K562 (cell line): ENCODE measurements around the gene SVBP. TPM values are rescaled to one million over a fixed set of nuclear protein-coding genes. Genes with fewer than 3 reads are reported as not detected.

Experiments used
- ATAC-seq: fragments of 200-7000 bp; cut with Tn5 transposase; 3 replicates; pipeline ENCODE4 v1.9.1; 2020; ENCODE audit warnings: moderate library complexity
- BruUV-seq: library from RNA; stranded (reverse); fragments of 400-500 nt; replicated peaks from 2 replicates; lab custom pipeline; 2021; lab: Mats Ljungman, UMichigan
- CTCF ChIA-PET: fragments of 300-600 bp; formaldehyde crosslinking; extraction: SDS; loops from one replicate; lab custom pipeline; 2021; ENCODE audit warnings: low intra/inter-chr PET ratio; lab: Yijun Ruan, JAX
- POLR2A ChIA-PET: fragments of 300-600, 350-650 bp; sonication (Branson Sonifier 250); formaldehyde crosslinking; extraction: SDS; loops from one replicate; lab custom pipeline; 2021; ENCODE audit warnings: antibody characterized with exemption, inconsistent platforms; lab: Yijun Ruan, JAX
- DNase-seq, 4 experiments: peaks; one replicate each; pipeline versions ENCODE4 v3.0.0 to v3.0.0-alpha.2; 2011 to 2018; ENCODE audit warnings: low spot score in 3 of 4, mixed read lengths in 3 of 4; ENCODE audit errors: extremely low read depth in 1 of 4
- FAIRE-seq: peaks from 2 replicates; lab custom pipeline; 2011; peaks lifted over from hg19 to GRCh38; lab: Jason Lieb, UNC
- H2AFZ ChIP-seq: 2 replicates; pipeline ENCODE4 v1.6.0; 2011; ENCODE audit warnings: low read depth, low read length, control low read depth, inconsistent platforms
- H3K27ac ChIP-seq: fragments of 200-600 bp; 3 replicates; pipeline ENCODE4 v1.8.0; 2011; ENCODE audit warnings: low read depth, mild to moderate bottlenecking, control low read depth, inconsistent platforms, low read length, moderate library complexity, mixed read lengths; ENCODE audit errors: extremely low read depth
- H3K27me3 ChIP-seq, 2 experiments: fragments of 300-600 bp in 1 of 2; 2 replicates in 1 of 2; 3 replicates in 1 of 2; pipeline versions ENCODE4 v1.6.0 to v1.8.0; 2011; ENCODE audit warnings: inconsistent platforms in 2 of 2, low read length in 2 of 2, mild to moderate bottlenecking in 1 of 2, mixed read lengths in 1 of 2, moderate library complexity in 1 of 2; ENCODE audit not compliant: control insufficient read depth in 2 of 2, insufficient read depth in 2 of 2
- H3K36me3 ChIP-seq: fragments of 300-600 bp; 3 replicates; pipeline ENCODE4 v1.8.0; 2011; ENCODE audit warnings: mild to moderate bottlenecking, low read length, inconsistent platforms; ENCODE audit not compliant: control insufficient read depth, insufficient read depth
- H3K4me1 ChIP-seq, 2 experiments: fragments of 200-600 bp in 1 of 2; replicated peaks in 1 of 2; 2 replicates in 1 of 2; 3 replicates in 1 of 2; pipeline versions ENCODE4 v1.5.1 to v1.8.0; 2011; ENCODE audit warnings: inconsistent platforms in 2 of 2, low read length in 2 of 2, mild to moderate bottlenecking in 1 of 2, mixed read lengths in 1 of 2, moderate library complexity in 1 of 2; ENCODE audit not compliant: control insufficient read depth in 2 of 2, insufficient read depth in 2 of 2
- H3K4me2 ChIP-seq: 2 replicates; pipeline ENCODE4 v1.6.1; 2011; ENCODE audit warnings: low read length, control low read depth, inconsistent platforms, mixed read lengths; ENCODE audit not compliant: insufficient read depth
- H3K4me3 ChIP-seq: fragments of 200-600 bp; sonication (generic), shearing (Covaris generic); 2 replicates; pipeline ENCODE4 v1.5.1; 2016; ENCODE audit warnings: control low read depth, inconsistent platforms
- H3K79me2 ChIP-seq: fragments of 200-600 bp; 3 replicates; pipeline ENCODE4 v1.8.0; 2011; ENCODE audit warnings: low read length, inconsistent platforms; ENCODE audit not compliant: control insufficient read depth, insufficient read depth
- H3K9ac ChIP-seq, 2 experiments: 2 replicates each; pipeline versions ENCODE4 v1.6.0 to v1.6.1; 2011; ENCODE audit warnings: low read depth in 2 of 2, low read length in 2 of 2, control low read depth in 1 of 2, inconsistent platforms in 1 of 2, mild to moderate bottlenecking in 1 of 2, mixed read lengths in 1 of 2; ENCODE audit not compliant: insufficient read depth in 1 of 2
- H3K9me1 ChIP-seq: one replicate; pipeline ENCODE4 v1.6.0; 2011; ENCODE audit warnings: inconsistent platforms, mild to moderate bottlenecking, low read length, moderate library complexity; ENCODE audit not compliant: control insufficient read depth, insufficient read depth
- H3K9me3 ChIP-seq: replicated peaks from 2 replicates; pipeline ENCODE4 v1.5.1; 2011; ENCODE audit warnings: low read depth, low read length, inconsistent platforms; ENCODE audit not compliant: control insufficient read depth, insufficient read depth
- H4K20me1 ChIP-seq: replicated peaks from 2 replicates; pipeline ENCODE4 v1.6.1; 2011; ENCODE audit warnings: low read length, inconsistent platforms, mixed read lengths; ENCODE audit not compliant: control insufficient read depth, insufficient read depth
- ARID3B ChIP-seq: fragments of 250-450 bp; sonication (Bioruptor Pico); IDR thresholded peaks from 2 replicates; pipeline ENCODE4 v1.4.0; 2020; ENCODE audit warnings: borderline replicate concordance
- CBX2 ChIP-seq: fragments of 200-600 bp; sonication (generic); IDR thresholded peaks from one replicate; pipeline ENCODE4 v1.6.1; 2012; ENCODE audit warnings: mild to moderate bottlenecking, low read length, inconsistent platforms; ENCODE audit not compliant: insufficient read depth, poor library complexity, severe bottlenecking
- CEBPZ ChIP-seq: fragments of 150-350 bp; IDR thresholded peaks from 2 replicates; pipeline ENCODE4 v1.6.1; 2014; ENCODE audit warnings: low read depth, mild to moderate bottlenecking, low read length, borderline replicate concordance
- GTF3C2 ChIP-seq: IDR thresholded peaks from 3 replicates; pipeline ENCODE4 v1.6.1; 2011; ENCODE audit warnings: borderline replicate concordance, mild to moderate bottlenecking, moderate library complexity; ENCODE audit not compliant: insufficient read length; ENCODE audit errors: extremely low read depth
- HDAC1 ChIP-seq, 2 experiments: fragments of 450-650 bp; IDR thresholded peaks; 2 replicates each; pipeline ENCODE4 v1.6.1; 2016 to 2017; ENCODE audit warnings: inconsistent platforms in 1 of 2, mild to moderate bottlenecking in 1 of 2, moderate library complexity in 1 of 2
- HIVEP1 ChIP-seq: fragments of 250-450 bp; sonication (Bioruptor Pico); IDR thresholded peaks from 2 replicates; pipeline ENCODE4 v1.4.0; 2020; ENCODE audit warnings: mild to moderate bottlenecking
- KHSRP ChIP-seq: fragments of 450-650 bp; IDR thresholded peaks from 2 replicates; pipeline ENCODE4 v1.6.1; 2017
- MYNN ChIP-seq, 2 experiments: sonication (generic); formaldehyde crosslinking in 1 of 2; IDR thresholded peaks; 2 replicates each; pipeline versions ENCODE4 v1.5.0 to v1.6.1; 2016 to 2020; ENCODE audit warnings: antibody characterized with exemption in 1 of 2, missing genetic modification reagents in 1 of 2
- NFRKB ChIP-seq: fragments of 450-650 bp; IDR thresholded peaks from 2 replicates; pipeline ENCODE4 v1.6.1; 2016; ENCODE audit warnings: low read depth
- RHOXF2B ChIP-seq: fragments of 250-450 bp; sonication (Bioruptor Pico); conservative IDR thresholded peaks from 2 replicates; pipeline ENCODE4 v1.5.1; 2021
- UBTF ChIP-seq, 2 experiments: IDR thresholded peaks; 2 replicates each; pipeline ENCODE4 v1.6.1; 2012; ENCODE audit warnings: improper control_type of control experiment in 2 of 2, low read depth in 2 of 2, low read length in 2 of 2, borderline replicate concordance in 1 of 2
- ZNF239 ChIP-seq: fragments of 250-450 bp; sonication (Bioruptor Pico); IDR thresholded peaks from 2 replicates; pipeline ENCODE4 v1.4.0; 2020; ENCODE audit warnings: mild to moderate bottlenecking
- in situ Hi-C: fragments of 300-500 bp; cut with MboI; formaldehyde crosslinking; loops from 4 replicates; pipeline ENCODE4 v1.15.0; 2018; ENCODE audit warnings: inconsistent platforms, mixed read lengths
- intact Hi-C: fragments of 100-400 bp; cut with micrococcal nuclease; formaldehyde crosslinking; loops from 2 replicates; pipeline ENCODE4 v1.14.2; 2022
- polyA plus RNA-seq, 8 experiments: library from polyadenylated mRNA; depleted of rRNA in 4 of 8; stranded (reverse) in 5 of 8; unstranded in 3 of 8; fragments of >200 nt; fragmentation: Nextera tagmentation in 2 of 8; fragmentation: Illumina TruSeq in 1 of 8; extraction: Ambion mirVana in 2 of 8; extraction: Trizol in 1 of 8; gene quantifications; 2 replicates each; pipeline versions ENCODE4 v1.2.1 to v1.2.3, GENCODE V29; 2011 to 2014; ENCODE audit warnings: inconsistent platforms in 1 of 8, missing spikeins in 1 of 8
- total RNA-seq, 7 experiments: library from RNA; depleted of rRNA in 6 of 7; stranded (reverse); fragments of >200 nt in 6 of 7; fragmentation: Illumina TruSeq in 2 of 7; extraction: Trizol in 2 of 7; gene quantifications; 2 replicates each; pipeline versions ENCODE4 v1.2.1 to v1.2.3, GENCODE V29; 2011 to 2021; ENCODE audit warnings: low replicate concordance in 1 of 7

SVBP gene
- total and polyA plus RNA-seq, 9 of the 15 experiments (the other 6 are each of a cell fraction or from before 2014, with no cell fraction given), result 31.7 to 49.7 (median 40.0) TPM

- Histone ChIP-seq H3K9me1 (peaks cover 4% of the 10 kb centered on the region), H3K79me2 (no peaks in the 10 kb centered on the region; the same call in 2 of the 3 replicates), H3K9ac (peak overlapping the region in 1 of 2 experiments; percentile 29; a peak in 1 of 4 replicates), H3K4me3 (no peak overlapping the region), H2AFZ (no peak overlapping the region), H3K36me3 (peaks cover 81% of the 10 kb centered on the region), H4K20me1 (0 out of 2 replicates have a peak, but pooled peaks cover 4% of the 10 kb centered on the region), H3K4me2 (no peak overlapping the region), H3K9me3 (no peaks in the 10 kb centered on the region), H3K27me3 (no peaks in the 10 kb centered on the region), H3K27ac (no peak overlapping the region), H3K4me1 (peaks cover 0 to 4% of the 10 kb centered on the region in 2 experiments; a peak in 3 of 5 replicates)
- ChIA-PET CTCF (no interaction called here), POLR2A (interaction anchor here (0.6 to 2.8 kb wide), 3 partner anchors 10 to 274 kb away, joined by 3 to 15 read pairs (median 5); partner anchors contain the start of genes C1orf50 and P3H1)
- ATAC-seq (no peak), FAIRE-seq (no peak), DNase-seq (no peak)
- in situ Hi-C loops (no loop called here), intact Hi-C loops (loop anchor here (2.0 kb wide), 1 partner anchor 179 kb away; no protein-coding TSS in a partner anchor)
- no TSS peak for BruUV-seq
- TF ChIP-seq ZNF239 (CRISPR knock-in tag) (no peak), HIVEP1 (no peak), GTF3C2 (no peak), RHOXF2B (no peak), MYNN (IDR thresholded peaks at IDR 0.05) (no peak), MYNN (CRISPR knock-in tag; IDR thresholded peaks at IDR 0.05) (no peak), ARID3B (CRISPR knock-in tag) (no peak), NFRKB (no peak), CEBPZ (no peak), CBX2 (no peak), HDAC1 (IDR thresholded peaks at IDR 0.05) (no peak), KHSRP (no peak), UBTF (IDR thresholded peaks at IDR 0.05; ENCODE audit: borderline replicate concordance in 1 of 2, low read depth in 2 of 2, low read length in 2 of 2) (no peak)
Measured at GRCh38 chr1:42757892-42758275, 59.3 kb downstream of the SVBP start.
